GM23338 (cell line): Measurements from ENCODE around the gene CIAO2A.

ENCODE experiments used
- EZH2 ChIP-seq: fragments of 200-600 bp; sonication (generic); IDR thresholded peaks from one replicate; pipeline ENCODE4 v1.8.0; 2017; ENCODE audit warnings: antibody characterized with exemption, mild to moderate bottlenecking, low read depth; ENCODE audit not compliant: unreplicated experiment
- POLR2AphosphoS5 ChIP-seq: IDR thresholded peaks from 2 replicates; pipeline ENCODE4 v1.6.1; 2016; ENCODE audit warnings: antibody characterized with exemption, low read depth
- TF ChIP-seq, protein P1 (sequence below), 2 experiments: fragments of 200-600 bp in 1 of 2; sonication (generic) in 1 of 2; conservative IDR thresholded peaks; 2 replicates each; pipeline versions ENCODE4 v1.5.1 to v1.6.1; 2016 to 2017; ENCODE audit warnings: antibody characterized with exemption in 2 of 2, low read depth in 2 of 2, mild to moderate bottlenecking in 2 of 2, moderate library complexity in 1 of 2

DNA sequence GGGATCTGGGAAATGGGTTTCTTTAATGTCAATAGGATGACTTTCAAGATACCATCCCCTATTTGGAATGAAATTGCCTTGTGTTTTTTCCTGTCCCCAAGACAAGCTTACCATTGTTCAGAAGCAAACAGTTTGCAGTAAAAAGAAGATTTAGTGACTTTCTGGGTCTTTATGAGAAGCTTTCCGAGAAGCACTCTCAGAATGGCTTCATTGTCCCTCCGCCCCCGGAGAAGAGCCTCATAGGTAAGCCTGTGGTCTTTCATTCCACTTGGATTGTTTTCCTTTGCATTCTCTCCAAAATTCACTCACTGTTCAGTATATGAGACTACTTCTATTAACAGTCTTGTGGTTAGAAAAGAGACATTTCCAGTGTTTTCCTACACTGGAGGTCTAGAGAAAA, 32.3 kb upstream of the CIAO2A start:
- TF ChIP-seq, protein P1, sequence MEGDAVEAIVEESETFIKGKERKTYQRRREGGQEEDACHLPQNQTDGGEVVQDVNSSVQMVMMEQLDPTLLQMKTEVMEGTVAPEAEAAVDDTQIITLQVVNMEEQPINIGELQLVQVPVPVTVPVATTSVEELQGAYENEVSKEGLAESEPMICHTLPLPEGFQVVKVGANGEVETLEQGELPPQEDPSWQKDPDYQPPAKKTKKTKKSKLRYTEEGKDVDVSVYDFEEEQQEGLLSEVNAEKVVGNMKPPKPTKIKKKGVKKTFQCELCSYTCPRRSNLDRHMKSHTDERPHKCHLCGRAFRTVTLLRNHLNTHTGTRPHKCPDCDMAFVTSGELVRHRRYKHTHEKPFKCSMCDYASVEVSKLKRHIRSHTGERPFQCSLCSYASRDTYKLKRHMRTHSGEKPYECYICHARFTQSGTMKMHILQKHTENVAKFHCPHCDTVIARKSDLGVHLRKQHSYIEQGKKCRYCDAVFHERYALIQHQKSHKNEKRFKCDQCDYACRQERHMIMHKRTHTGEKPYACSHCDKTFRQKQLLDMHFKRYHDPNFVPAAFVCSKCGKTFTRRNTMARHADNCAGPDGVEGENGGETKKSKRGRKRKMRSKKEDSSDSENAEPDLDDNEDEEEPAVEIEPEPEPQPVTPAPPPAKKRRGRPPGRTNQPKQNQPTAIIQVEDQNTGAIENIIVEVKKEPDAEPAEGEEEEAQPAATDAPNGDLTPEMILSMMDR (conservative IDR thresholded peaks at IDR 0.05; ENCODE audit: low read depth in 2 of 2): no peak
- no peak for TF ChIP-seq POLR2AphosphoS5
- no peak for TF ChIP-seq EZH2
